ENCODE data around the gene ABCB9. TPM values are rescaled to one million over a fixed set of nuclear protein-coding genes. Genes with fewer than 3 reads are reported as not detected.

The ABCB9 gene
- total RNA-seq, 4 donors from 2014 or later = 0.40 to 15.3 (median 9.2) TPM

DNA sequence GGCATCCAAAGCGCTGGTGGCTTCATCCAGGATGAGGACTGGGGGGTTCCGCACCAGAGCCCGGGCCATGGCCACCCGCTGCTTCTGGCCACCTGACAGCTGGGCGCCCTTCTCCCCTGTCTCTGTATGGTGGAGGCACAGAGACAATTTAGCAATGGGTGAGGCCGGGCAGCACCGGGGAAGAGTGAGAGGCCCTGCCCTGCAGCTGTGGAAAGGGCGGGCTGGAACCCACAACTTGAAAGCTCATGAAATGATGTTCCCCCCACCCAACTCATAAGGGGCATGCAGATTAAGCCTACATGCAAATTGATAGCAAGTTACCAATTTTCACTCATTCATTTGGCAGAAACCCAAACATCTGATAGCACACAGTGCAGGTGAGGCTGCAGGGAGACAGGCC, 34.1 kb downstream of the ABCB9 start:
- in situ Hi-C loops (cut with MboI; ENCODE audit: low pct_ligation_motif_present in 1 of 4, low pct_unique_long_range_greater_than_20kb in 1 of 4, low sequenced_read_pairs in 3 of 4) (no loop called here), intact Hi-C loops (cut with DNase I; ENCODE audit: low total_unique reads) (no loop called here)
- H3K36me3 ChIP-seq = no peaks in the 10 kb centered on the region
- H3K4me1 ChIP-seq = no peaks in the 10 kb centered on the region
- TF ChIP-seq POLR2AphosphoS5 (IDR thresholded peaks at IDR 0.05) (peak in 1 of 3 donors; percentile 25), EP300 (IDR thresholded peaks at IDR 0.05; ENCODE audit: low read depth) (no peak), POLR2A (IDR thresholded peaks at IDR 0.05) (no peak)
- WGBS, 2 donors (ENCODE audit: low coverage in 1 of 2) = 78% methylated on average over 8 of the region's 8 CpGs; no CpG with 5 or more reads in 1 of the 2 donors
- no peaks in the 10 kb centered on the region for H3K9me3 ChIP-seq
- peak overlapping the region in 2 of 4 donors; percentile 32 to 38 for H3K27ac ChIP-seq
- no peak overlapping the region for H3K4me3 ChIP-seq
- no peaks in the 10 kb centered on the region for H3K27me3 ChIP-seq
- DNase-seq = peak; percentile 56

DNA sequence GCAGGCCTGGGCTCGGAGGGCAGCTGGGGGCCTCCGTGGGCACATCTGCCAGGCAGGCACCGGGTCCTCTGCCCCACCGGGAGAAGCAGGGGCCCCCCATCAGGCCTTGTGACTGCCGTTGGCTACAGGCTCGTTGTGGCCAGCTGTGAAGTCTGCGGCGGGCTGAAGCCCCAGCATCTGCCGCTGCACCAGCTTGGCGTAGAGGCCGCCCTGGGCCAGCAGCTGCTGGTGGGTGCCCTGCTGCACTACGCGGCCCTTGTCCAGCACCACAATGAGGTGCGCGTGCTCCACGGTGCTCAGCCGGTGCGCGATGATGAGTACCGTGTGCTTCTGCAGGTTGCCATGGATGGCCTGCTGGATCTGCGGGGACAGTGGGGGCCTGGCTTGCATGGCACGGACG, 36.5 kb downstream of the ABCB9 start:
- Histone ChIP-seq H3K36me3 (no peaks in the 10 kb centered on the region), H3K4me3 (no peak overlapping the region), H3K27me3 (no peaks in the 10 kb centered on the region), H3K9me3 (no peaks in the 10 kb centered on the region), H3K4me1 (no peaks in the 10 kb centered on the region), H3K27ac (no peak overlapping the region)
- in situ Hi-C loops (cut with MboI; ENCODE audit: low pct_ligation_motif_present in 1 of 4, low pct_unique_long_range_greater_than_20kb in 1 of 4, low sequenced_read_pairs in 3 of 4) (no loop called here), intact Hi-C loops (cut with DNase I; ENCODE audit: low total_unique reads) (no loop called here)
- DNase-seq = no peak
- TF ChIP-seq POLR2AphosphoS5 (IDR thresholded peaks at IDR 0.05) (no peak), POLR2A (IDR thresholded peaks at IDR 0.05) (no peak), CTCF (IDR thresholded peaks at IDR 0.05) (no peak), EP300 (IDR thresholded peaks at IDR 0.05; ENCODE audit: low read depth) (no peak)
- 97% methylated on average over 17 of the region's 23 CpGs; no CpG with 5 or more reads in 1 of the 2 donors for WGBS, 2 donors (ENCODE audit: low coverage in 1 of 2)

DNA sequence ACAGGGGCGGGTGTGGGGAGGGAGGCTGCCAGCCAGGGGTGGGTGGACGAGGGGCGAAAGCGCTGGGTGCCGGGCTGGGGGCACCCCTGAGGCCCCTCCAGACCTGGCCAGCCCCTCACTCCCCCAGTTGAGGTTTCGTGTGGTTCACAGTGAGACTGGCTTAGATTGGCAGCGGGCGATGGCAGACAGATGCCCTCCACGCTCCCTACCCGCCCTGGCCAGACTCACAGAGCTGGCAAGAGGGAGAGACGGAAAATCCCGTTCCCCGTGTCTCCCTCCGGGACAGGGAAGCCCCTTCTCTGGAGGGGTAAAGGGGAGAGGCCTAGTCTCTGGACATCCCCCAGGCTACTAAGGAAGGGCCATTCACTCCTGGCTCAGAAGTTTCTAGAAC, 37.1 kb downstream of the ABCB9 start:
- WGBS, 2 donors (ENCODE audit: low coverage in 1 of 2) = 93% methylated on average over 14 of the region's 14 CpGs; no CpG with 5 or more reads in 1 of the 2 donors
- no peak for DNase-seq
- intact Hi-C loops (cut with DNase I; ENCODE audit: low total_unique reads) = no loop called here
- no peak overlapping the region for H3K27ac ChIP-seq
- H3K4me3 ChIP-seq = no peak overlapping the region
- H3K27me3 ChIP-seq = no peaks in the 10 kb centered on the region
- H3K9me3 ChIP-seq = no peaks in the 10 kb centered on the region
- no peak for TF ChIP-seq CTCF (IDR thresholded peaks at IDR 0.05)
- no peak for TF ChIP-seq POLR2AphosphoS5 (IDR thresholded peaks at IDR 0.05)
- TF ChIP-seq EP300 (IDR thresholded peaks at IDR 0.05; ENCODE audit: low read depth) = no peak
- H3K36me3 ChIP-seq = no peaks in the 10 kb centered on the region
- in situ Hi-C loops (cut with MboI; ENCODE audit: low pct_ligation_motif_present in 1 of 4, low pct_unique_long_range_greater_than_20kb in 1 of 4, low sequenced_read_pairs in 3 of 4) = no loop called here
- no peaks in the 10 kb centered on the region for H3K4me1 ChIP-seq

GRCh38 chr12:122928404-122929147, 37.7 kb downstream of the ABCB9 start:
- no peak overlapping the region for H3K27ac ChIP-seq
- H3K27me3 ChIP-seq = no peaks in the 10 kb centered on the region
- no peaks in the 10 kb centered on the region for H3K4me1 ChIP-seq
- WGBS, 2 donors (ENCODE audit: low coverage in 1 of 2) = 92% methylated on average over 12 of the region's 12 CpGs; no CpG with 5 or more reads in 1 of the 2 donors
- intact Hi-C loops (cut with DNase I; ENCODE audit: low total_unique reads) (no loop called here), in situ Hi-C loops (cut with MboI; ENCODE audit: low pct_ligation_motif_present in 1 of 4, low pct_unique_long_range_greater_than_20kb in 1 of 4, low sequenced_read_pairs in 3 of 4) (no loop called here)
- TF ChIP-seq CTCF (IDR thresholded peaks at IDR 0.05) (no peak), POLR2AphosphoS5 (IDR thresholded peaks at IDR 0.05) (no peak), EP300 (IDR thresholded peaks at IDR 0.05; ENCODE audit: low read depth) (no peak), POLR2A (IDR thresholded peaks at IDR 0.05) (no peak)
- no peaks in the 10 kb centered on the region for H3K9me3 ChIP-seq
- H3K4me3 ChIP-seq = no peak overlapping the region
- no peak for DNase-seq
- no peaks in the 10 kb centered on the region for H3K36me3 ChIP-seq
